Karpas-422 (cell line): ENCODE results near the gene TPPP. TPM values are rescaled to one million over a fixed set of nuclear protein-coding genes. Genes with fewer than 3 reads are reported as not detected.

ENCODE experiments used
- DNase-seq: peaks from one replicate; pipeline ENCODE4 v3.0.0-alpha.2; 2015
- H2AFZ ChIP-seq: fragments of 200-600 bp; sonication (generic); 2 replicates; pipeline ENCODE4 v1.6.1; 2014; ENCODE audit warnings: antibody characterized with exemption, low read length, mixed read lengths
- H3K27ac ChIP-seq: fragments of 200-600 bp; sonication (generic); 2 replicates; pipeline ENCODE4 v1.5.1; 2014; ENCODE audit warnings: mild to moderate bottlenecking, low read length, moderate library complexity
- H3K27me3 ChIP-seq: fragments of 200-600 bp; sonication (generic); 2 replicates; pipeline ENCODE4 v1.6.1; 2014; ENCODE audit warnings: low read length, mixed read lengths
- H3K36me3 ChIP-seq: fragments of 200-600 bp; sonication (generic); 2 replicates; pipeline ENCODE4 v1.6.1; 2014; ENCODE audit warnings: low read length, mixed read lengths; ENCODE audit not compliant: insufficient read depth
- H3K4me1 ChIP-seq: fragments of 200-600 bp; sonication (generic); 2 replicates; pipeline ENCODE4 v1.6.1; 2014; ENCODE audit warnings: mild to moderate bottlenecking, low read length, mixed read lengths
- H3K4me2 ChIP-seq: fragments of 200-600 bp; sonication (generic); 2 replicates; pipeline ENCODE4 v1.6.1; 2014; ENCODE audit warnings: low read length, low read depth, mild to moderate bottlenecking; ENCODE audit not compliant: poor library complexity, severe bottlenecking
- H3K4me3 ChIP-seq: fragments of 200-600 bp; sonication (generic); 2 replicates; pipeline ENCODE4 v1.5.1; 2014; ENCODE audit warnings: mild to moderate bottlenecking, antibody characterized with exemption, low read length, mixed read lengths
- H3K79me2 ChIP-seq: fragments of 200-600 bp; sonication (generic); 2 replicates; pipeline ENCODE4 v1.6.1; 2014; ENCODE audit warnings: mild to moderate bottlenecking, low read length, mixed read lengths
- H3K9ac ChIP-seq: fragments of 200-600 bp; sonication (generic); 2 replicates; pipeline ENCODE4 v1.6.0; 2014; ENCODE audit warnings: low read length
- H3K9me2 ChIP-seq: fragments of 200-600 bp; sonication (generic), shearing (Covaris generic); replicated peaks from 2 replicates; pipeline ENCODE4 v1.6.0; 2014; ENCODE audit warnings: mild to moderate bottlenecking, low read length, moderate library complexity; ENCODE audit not compliant: insufficient read depth
- H3K9me3 ChIP-seq: fragments of 300-700, 200-600 bp; sonication (generic); 2 replicates; pipeline ENCODE4 v1.6.1; 2014; ENCODE audit warnings: low read length, mixed read lengths
- H4K20me1 ChIP-seq: fragments of 200-600 bp; sonication (generic); 2 replicates; pipeline ENCODE4 v1.6.1; 2014; ENCODE audit warnings: mild to moderate bottlenecking, antibody characterized with exemption, low read length, low read depth; ENCODE audit not compliant: insufficient read depth
- total RNA-seq: library from RNA; depleted of rRNA; stranded (reverse); fragments of >200 nt; shearing (Covaris generic); gene quantifications from 2 replicates; pipeline ENCODE4 v1.2.3, GENCODE V29; 2014; ENCODE audit warnings: low replicate concordance

Gene TPPP
- total RNA-seq, 1 experiment from 2014 or later: 1.6 TPM

DNA sequence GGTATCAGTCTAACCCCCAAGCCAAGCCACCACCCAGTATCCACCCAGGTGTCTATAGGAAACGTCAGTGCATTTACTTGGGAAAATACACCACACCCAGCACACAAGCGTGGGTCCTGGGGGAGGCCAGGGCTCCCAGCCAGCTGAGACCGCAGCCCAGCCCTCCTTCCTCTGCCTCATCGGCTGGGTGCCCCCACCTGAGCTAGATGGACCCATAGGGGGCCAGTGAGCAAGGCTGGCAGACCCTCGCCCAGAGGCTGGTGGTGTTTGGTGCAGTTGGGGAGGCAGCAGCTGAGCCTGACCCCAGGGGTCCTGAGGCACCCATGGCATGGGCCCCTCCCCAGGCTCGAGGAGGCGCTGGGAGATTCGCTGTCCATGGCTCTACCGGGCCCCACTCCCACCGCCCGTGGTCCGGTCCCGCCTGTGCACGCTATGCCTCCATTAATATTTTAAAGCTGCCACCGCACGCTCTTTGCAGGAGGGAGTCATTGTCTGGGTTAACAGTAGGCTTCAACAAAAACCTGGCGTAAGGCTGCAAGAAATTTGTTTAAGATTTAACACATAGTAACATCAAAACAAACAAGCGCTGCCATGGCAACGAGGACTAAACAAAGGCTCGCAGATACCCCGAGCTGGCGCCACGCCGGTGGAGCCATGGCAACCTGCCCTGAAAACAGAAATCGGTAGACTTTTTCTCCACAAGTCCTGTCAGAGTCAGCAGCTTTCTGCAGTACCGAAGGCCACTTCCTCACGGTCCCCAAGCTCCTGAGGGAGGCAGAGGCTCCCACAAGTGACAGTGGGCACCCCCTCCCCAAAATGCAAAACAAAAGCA lies 20.6 kb downstream of the TPPP start:
- Histone ChIP-seq H4K20me1 (peaks cover 40% of the 10 kb centered on the region), H3K4me1 (peaks cover 26% of the 10 kb centered on the region), H3K4me2 (peak overlapping the region; percentile 61), H2AFZ (no peak overlapping the region), H3K79me2 (no peaks in the 10 kb centered on the region), H3K9me2 (no peaks in the 10 kb centered on the region), H3K4me3 (peak overlapping the region; percentile 31), H3K9me3 (no peaks in the 10 kb centered on the region), H3K36me3 (no peaks in the 10 kb centered on the region), H3K27me3 (no peaks in the 10 kb centered on the region), H3K27ac (no peak overlapping the region), H3K9ac (peak overlapping the region; percentile 53)
- DNase-seq: peak; percentile 92

DNA sequence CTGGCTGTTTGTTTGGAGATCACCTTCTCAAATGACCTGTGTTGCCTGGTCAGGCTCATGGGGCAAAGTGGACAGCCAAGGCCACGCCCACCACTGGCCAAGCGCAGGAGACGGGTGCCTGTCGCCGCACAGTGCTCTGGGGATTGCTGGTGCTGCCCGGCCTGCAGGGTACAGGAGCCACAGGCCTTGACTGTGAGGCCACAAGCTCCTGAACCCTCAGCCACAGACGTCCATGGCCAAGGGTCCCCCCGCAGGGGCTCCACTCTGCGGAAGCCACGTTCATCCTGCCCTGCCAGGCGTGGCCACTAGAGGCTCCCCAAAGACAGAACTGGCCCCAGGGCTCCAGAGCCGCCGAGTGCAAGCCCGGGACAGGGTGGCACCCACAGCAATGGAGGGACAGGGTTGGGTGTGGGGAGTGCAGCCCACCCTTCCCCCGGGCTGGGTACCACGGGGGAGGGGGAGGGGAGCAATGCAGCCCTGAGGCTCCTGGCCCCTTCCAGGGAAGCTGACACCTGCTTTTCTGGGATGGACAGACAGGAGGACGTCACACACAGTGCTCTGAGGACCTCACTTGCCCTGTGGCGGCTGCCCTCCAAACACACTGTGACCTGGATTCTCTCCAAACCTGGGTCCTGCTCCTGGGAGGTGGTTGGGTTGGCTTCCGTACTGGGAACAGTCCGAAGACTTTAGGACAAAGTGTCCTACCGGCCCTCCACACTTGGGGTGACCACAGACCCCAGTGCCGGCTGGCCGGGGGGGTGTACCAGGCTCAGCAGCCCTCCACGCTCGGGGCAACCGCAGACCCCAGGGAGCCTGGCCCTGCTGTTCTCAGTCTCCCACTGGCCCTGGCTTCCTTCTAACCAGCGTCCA lies 21.5 kb downstream of the TPPP start:
- Histone ChIP-seq H3K4me3 (peak overlapping the region; percentile 31; the same call in 1 of the 2 replicates), H3K4me2 (peak overlapping the region; percentile 61), H4K20me1 (peaks cover 40% of the 10 kb centered on the region), H3K79me2 (no peaks in the 10 kb centered on the region), H3K9me3 (no peaks in the 10 kb centered on the region), H3K27ac (no peak overlapping the region), H3K4me1 (peaks cover 26% of the 10 kb centered on the region), H3K27me3 (no peaks in the 10 kb centered on the region), H2AFZ (no peak overlapping the region), H3K9ac (peak overlapping the region; percentile 53; the same call in 1 of the 2 replicates), H3K36me3 (no peaks in the 10 kb centered on the region), H3K9me2 (no peaks in the 10 kb centered on the region)
- DNase-seq: peak; percentile 91

DNA sequence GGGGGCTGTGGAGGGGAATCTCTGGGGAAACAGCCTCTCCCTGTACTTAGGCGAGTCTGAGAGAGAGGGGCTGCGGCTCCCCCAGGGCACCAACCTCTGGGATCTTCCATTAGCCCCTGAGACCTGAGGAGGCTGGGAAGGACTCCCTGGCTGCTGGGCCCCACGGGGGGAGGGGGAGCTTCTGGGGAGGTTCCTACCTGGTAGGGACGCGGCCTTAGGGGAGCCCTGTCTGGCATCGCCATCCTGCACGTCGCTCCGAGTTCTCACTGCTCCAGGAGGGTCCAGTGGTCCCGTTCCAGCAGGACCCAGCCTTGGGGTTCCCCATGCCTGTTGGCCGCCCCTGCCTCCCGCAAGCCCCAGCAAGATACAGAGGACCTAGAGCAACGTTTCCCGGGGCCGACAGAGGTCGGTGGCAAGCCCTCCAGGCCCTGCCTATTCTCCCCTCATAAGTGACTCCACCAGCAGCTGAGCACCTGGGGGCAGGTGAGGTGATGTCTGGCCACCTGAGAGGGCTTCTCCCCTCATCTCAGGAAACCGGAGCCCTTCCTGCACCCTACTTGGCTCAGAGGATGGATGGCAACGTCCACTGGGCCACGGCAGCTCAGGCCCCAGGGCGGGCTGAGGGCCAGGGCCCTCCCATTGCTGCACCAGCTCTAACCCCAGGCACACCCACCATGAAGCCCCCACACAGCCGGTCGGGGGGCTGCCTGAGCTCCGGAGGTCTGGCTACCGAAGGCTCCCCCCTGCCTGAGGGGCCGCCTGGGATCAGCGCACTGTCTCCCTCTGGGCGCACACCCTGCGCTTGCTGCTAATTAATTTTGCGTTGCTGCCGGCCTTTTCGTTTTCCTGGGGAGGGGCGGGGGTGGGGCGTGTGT lies 22.5 kb downstream of the TPPP start:
- H3K9ac ChIP-seq: no peak overlapping the region

DNA sequence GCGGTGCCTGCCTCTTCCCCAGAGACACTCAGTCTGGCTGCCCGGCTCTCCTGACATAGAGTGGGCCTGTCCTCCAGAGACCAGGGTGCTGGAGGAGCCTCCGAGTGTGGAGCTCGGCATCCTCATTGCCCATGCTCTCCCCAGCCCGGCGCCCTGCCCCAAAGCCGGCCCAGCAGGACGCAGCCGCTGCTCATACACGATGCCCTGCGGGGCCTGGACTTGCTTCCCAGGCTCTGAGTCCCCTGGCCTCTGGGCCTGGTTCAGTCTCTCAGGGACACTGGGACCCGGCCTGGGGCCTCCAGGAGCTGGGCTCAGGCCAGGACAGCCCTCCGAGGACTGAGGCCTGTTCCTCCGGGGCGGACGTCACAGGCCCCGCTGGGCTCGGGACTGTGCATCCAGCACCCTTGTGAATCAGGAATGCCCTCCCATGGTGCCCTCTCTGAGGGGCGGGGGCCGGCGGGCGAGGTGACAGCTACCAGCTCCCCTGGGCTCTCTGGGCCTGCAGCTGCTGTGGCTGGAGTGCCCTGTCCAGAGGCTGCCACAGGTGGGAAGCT lies 23.2 kb downstream of the TPPP start:
- no peaks in the 10 kb centered on the region for H3K9me2 ChIP-seq
- no peak overlapping the region for H3K27ac ChIP-seq
- no peaks in the 10 kb centered on the region for H3K9me3 ChIP-seq
- peaks cover 21% of the 10 kb centered on the region for H3K4me1 ChIP-seq
- H4K20me1 ChIP-seq: peaks cover 34% of the 10 kb centered on the region
- peaks cover 4% of the 10 kb centered on the region; the same call in 1 of the 2 replicates for H3K36me3 ChIP-seq
- no peak for DNase-seq
- no peak overlapping the region for H3K9ac ChIP-seq
- no peaks in the 10 kb centered on the region for H3K27me3 ChIP-seq
- H3K79me2 ChIP-seq: no peaks in the 10 kb centered on the region
- H2AFZ ChIP-seq: no peak overlapping the region
- H3K4me3 ChIP-seq: no peak overlapping the region
- no peak overlapping the region for H3K4me2 ChIP-seq

More for the DNA sequence above, 22.5 kb downstream of the TPPP start:
- Histone ChIP-seq H3K36me3 (peaks cover 4% of the 10 kb centered on the region; the same call in 1 of the 2 replicates), H3K9me2 (no peaks in the 10 kb centered on the region), H3K9me3 (no peaks in the 10 kb centered on the region), H2AFZ (no peak overlapping the region), H4K20me1 (peaks cover 32% of the 10 kb centered on the region), H3K27ac (no peak overlapping the region), H3K4me2 (no peak overlapping the region), H3K4me3 (no peak overlapping the region), H3K27me3 (no peaks in the 10 kb centered on the region), H3K79me2 (no peaks in the 10 kb centered on the region), H3K4me1 (peaks cover 21% of the 10 kb centered on the region)
- DNase-seq: peak; percentile 52

DNA sequence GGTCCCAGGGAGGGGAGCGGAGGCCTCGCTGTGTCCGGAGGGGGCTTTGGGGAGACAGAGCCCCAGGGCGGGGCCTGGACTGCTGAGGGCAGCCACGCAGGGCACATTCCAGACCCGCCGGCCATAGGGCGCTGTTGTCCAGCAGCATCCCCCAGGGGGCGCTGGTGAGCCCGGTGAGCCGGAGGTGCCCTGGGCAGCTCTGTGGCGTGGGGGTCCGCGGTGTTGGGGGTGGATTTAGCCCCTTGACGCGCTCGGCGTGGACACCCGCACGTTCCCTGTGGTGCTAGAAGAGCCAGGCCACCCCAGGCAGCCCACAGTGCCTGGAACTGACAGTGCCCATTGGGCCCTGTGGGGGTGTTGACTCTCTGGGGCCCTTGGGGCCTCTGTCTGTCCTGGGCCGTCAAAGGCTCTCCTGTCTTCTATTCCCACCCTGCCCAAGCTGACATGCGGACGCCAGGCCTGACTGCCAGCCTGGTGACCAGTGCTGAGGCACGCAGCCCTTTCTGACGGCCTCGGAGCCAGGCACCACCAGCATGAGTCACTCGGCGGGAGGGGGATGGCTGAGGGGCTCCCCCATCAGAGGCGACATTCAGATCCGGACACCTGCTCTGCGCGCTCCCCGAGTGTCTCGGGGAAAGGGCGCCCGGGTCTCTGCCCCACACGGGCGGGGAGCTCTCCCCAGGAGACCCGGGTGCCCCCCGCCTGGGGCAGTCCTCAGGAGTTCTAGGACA lies 23.9 kb downstream of the TPPP start:
- peak; percentile 68 for DNase-seq
- Histone ChIP-seq H3K4me2 (no peak overlapping the region), H3K79me2 (no peaks in the 10 kb centered on the region), H3K9me2 (no peaks in the 10 kb centered on the region), H4K20me1 (peaks cover 37% of the 10 kb centered on the region), H3K9me3 (no peaks in the 10 kb centered on the region), H3K4me1 (peaks cover 21% of the 10 kb centered on the region), H3K4me3 (no peak overlapping the region), H3K9ac (no peak overlapping the region), H3K27ac (no peak overlapping the region), H3K27me3 (no peaks in the 10 kb centered on the region), H3K36me3 (peaks cover 4% of the 10 kb centered on the region; the same call in 1 of the 2 replicates), H2AFZ (no peak overlapping the region)

DNA sequence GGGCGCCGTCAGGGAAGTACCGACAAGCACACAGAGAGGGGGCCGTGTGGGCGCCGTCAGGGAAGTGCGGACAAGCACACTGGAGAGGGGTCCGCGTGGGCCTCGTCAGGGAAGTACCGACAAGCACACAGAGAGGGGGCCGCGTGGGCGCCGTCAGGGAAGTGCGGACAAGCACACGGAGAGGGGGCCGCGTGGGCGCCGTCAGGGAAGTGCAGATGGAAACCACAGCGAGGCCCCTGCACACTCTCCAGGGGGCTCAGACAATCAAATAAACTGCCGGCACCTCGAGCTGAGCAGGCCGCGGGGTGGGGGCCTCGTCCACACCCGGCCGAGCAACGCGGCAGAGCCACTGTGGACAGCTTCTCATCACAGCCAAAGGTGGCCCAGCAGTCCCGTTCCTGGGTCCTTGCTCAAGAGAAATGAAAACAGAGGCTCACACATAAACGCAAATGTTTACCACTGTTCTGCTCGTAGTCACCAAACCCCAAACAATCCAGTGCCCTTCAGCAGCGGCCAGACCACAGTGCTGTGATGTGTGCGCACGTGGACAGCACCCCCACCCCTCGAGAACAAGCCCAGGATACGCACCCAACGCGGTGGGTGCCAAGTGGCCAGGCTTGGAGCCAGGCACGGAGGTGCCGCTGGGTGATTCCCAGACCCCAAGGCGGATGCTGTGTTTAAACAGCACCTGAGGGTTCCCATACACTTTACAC lies 24.7 kb downstream of the TPPP start:
- no peak overlapping the region for H2AFZ ChIP-seq
- no peaks in the 10 kb centered on the region for H3K27me3 ChIP-seq
- H3K27ac ChIP-seq: no peak overlapping the region
- no peak overlapping the region for H3K4me2 ChIP-seq
- no peaks in the 10 kb centered on the region for H3K9me3 ChIP-seq
- no peaks in the 10 kb centered on the region for H3K9me2 ChIP-seq
- H3K4me1 ChIP-seq: peaks cover 18% of the 10 kb centered on the region
- no peaks in the 10 kb centered on the region for H3K79me2 ChIP-seq
- no peak for DNase-seq
- H3K4me3 ChIP-seq: no peak overlapping the region
- H4K20me1 ChIP-seq: peaks cover 35% of the 10 kb centered on the region
- H3K9ac ChIP-seq: no peak overlapping the region
- peaks cover 4% of the 10 kb centered on the region; the same call in 1 of the 2 replicates for H3K36me3 ChIP-seq
